Activated CD4-positive, CD25-positive, alpha-beta regulatory T cell treated with anti-CD3 and anti-CD28 coated beads, Interleukin-2, amount 50 U/mL, for 72 hours (primary cell): Measurements from ENCODE around the gene CCDC71.

Experiments
- DNase-seq: peaks from one replicate; pipeline ENCODE4 v3.0.0; 2021

Gene CCDC71

DNA sequence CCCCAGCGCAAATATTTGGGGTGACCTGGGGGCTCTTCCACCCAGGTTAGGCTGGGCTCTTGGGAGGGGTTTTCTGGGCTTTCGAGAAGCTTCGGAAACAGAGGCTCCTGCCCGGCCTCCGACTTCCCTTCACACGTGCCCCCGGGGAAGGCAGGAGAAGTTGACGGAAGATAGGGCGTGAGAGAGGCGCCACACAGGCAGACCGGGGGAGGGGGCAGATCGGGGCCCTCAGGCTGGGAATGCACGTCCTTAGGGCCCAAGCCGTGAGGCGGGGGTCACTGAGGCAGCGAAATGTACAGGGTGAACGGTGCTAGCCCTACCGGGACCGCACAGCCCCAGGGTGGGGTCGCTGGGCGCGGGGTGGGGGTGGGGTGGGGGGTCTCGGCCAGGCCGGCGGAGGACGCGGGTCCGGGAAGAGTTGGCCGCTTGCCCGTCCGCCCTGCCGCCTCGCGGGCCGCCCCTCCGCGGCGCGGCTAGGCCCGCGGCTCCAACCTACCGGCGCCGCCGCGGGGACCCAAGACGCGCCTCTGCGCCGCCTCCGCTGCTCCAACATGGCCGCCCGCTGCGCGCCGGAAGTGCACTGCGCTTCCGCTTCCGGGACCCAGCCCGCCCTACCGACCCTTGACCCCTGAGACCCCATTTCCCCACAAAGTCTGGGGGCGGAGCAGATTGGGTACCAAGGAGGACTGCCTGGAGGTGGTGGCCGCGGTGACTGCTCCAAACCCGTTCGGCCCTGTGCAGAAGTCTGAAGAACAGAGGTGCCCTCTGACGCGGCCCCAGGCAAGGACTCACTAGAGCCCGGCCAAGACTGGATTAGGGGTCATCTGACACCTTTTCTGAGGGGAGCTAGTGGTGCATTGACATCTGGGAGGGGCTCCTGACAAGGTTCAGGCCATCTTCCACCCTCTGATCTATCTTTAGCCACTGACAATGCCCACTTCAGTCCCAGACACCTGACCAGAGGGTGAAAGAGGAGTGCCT, at the start of gene CCDC71:
TSS of gene CCDC71 (minus strand) at position 561 of the 981 bp plus-strand sequence. CDS start 2,123 bp downstream, outside the sequence.
- DNase-seq = peak; percentile 84

DNA sequence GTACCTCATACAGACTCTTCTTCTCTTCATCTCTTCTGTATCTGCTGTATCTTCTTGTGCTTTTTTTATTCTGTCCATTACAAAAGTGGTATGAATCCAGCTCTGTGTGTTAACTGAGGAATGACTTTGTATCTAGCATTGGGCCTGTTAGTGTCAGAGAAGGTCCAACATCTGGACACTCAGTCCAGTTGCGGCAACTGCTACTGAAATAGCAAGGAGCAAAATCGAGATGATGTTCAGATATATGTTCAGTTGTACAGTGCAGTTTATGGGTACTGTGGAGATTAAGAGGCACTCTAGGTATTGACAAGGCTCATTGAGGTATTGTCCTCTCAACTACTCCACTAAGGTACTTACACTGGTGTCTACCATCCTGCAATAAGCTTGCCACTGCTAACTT, 47.9 kb upstream of the CCDC71 start:
- DNase-seq = no peak

DNA sequence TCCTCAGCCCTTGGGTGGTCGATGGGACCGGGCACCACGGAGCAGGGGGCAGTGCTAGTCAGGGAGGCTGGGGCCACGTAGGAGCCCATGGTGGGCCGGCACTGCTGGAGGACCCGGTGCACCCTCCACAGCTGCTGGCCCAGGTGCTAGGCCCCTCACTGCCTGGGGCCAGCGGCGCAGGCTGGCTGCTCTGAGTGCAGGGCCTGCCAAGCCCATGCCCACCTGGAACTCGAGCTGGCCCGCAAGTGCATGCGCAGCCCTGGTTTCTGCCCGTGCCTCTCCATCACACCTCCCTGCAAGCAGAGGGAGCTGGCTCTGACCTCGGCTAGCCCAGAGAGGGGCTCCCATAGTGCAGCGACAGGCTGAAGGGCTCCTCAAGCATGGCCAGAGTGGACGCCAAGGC, 47.4 kb upstream of the CCDC71 start:
- no peak for DNase-seq

DNA sequence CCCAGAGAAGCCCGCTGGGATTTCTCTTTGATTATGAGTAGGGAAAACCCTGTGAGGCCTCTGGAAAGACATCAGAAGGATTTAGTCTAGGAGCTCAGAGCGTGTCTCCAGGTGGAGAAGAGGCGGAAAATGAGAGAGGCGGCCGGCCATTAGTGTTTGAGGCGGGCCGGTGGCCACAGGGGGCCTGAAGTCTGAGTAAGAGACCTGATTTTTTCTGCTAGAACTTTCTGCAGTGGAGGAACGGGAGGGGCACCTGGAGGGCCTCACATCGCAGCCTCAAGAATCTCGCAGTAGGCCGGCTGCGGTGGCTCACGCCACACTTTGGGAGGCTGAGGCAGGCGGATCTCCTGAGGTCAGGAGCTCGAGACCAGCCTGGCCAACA, 33.8 kb upstream of the CCDC71 start:
- DNase-seq = no peak

DNA sequence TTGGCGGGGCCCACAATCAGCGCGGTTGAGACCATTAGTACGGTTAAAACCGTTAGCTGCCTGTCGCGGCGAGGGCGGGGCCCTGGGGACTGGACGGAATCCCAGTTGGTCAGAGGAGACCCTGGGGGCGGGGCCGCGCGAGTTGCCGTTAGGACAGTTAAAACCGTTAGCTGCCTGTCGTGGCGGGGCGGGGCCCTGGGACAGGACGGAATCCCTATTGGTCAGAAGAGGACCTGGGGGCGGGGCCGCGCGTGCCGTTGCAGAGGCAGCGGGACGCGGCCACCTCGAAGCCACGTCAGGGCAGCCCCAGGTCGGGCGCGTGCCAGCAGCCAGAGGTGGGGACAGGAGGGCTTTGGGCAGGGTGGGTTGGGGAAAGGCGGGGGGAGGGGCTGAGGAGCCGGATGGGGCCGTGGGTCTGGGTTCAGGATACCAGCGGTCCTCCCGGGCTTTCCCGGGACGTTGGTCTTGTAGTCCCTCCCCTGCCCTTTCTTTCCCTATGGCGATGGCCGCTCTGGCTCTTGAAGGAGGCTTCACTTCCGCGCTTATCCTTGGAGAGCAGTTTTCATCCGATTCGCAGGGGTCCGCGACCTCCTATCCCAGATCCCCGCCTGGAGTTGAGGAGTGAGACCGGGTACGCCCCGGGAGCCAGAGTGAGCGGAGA, 33.2 kb upstream of the CCDC71 start:
- DNase-seq = peak; percentile 42

DNA sequence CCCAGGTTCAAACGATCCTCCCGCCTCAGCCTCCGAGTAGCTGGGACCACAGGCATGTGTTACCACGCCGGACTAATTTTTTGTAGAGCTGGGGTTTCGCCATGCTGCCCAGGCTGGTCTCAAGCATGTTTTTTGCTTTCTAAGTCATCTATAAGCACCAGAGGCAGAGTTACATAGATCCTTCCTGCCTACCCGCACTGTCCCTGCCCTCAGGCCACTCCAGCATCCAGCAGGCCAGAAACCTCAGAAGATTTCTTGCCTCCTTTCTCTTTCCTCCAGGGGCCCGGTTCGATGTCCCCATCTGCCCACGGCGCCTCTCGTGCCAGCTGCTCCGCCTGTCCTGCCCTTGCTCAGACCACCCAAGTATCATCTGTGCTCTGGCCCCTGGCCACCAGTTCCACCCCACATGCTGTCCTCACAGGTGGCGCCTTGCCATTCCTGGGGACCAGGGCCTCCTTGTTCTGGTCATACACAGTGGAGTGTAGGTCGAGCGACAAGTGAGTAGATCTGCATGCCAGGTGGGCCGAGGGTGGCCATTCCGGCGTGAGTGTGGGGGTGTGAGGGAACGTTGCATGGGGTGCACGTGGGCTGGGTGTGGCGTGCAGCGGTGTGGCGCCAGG, 32.6 kb upstream of the CCDC71 start:
- no peak for DNase-seq

DNA sequence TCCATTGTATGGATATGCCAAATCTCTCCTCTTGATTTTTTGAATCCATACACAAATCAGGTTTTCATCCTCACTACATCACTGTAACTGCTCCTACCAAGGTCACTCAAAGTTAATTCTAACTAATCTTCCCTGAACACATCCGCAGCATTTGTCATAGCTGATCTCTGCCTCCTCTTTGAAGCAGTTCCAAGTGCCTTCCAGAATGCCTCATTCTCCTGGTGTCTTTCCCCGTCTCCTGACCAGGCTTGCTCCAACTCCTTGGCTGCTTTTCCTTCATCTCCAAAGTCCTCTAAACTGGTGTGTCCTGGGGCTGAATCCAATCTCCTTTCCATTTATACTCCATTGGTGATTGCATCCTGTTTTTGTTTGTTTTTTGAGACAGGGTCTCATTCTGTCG, 32.0 kb upstream of the CCDC71 start:
- no peak for DNase-seq

DNA sequence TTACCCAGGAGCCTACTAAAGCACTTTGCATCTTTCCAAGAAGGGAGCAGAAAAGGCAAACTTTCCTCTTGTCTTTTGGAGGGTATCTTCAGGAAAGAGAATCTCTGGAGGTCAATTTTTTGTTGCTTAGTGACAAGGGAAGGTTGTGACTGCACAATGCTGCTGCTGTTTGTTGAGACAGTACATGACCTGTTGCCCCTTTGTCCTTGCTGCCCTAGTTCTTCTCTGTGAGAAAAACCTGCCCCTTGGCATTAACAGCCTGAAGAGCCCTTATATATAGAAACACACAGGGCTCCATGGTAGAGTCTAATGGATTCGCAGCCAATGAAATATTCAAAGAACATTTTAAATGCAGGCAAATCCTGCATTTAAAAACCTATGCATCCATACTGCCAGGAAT, 25.6 kb upstream of the CCDC71 start:
- DNase-seq = no peak

DNA sequence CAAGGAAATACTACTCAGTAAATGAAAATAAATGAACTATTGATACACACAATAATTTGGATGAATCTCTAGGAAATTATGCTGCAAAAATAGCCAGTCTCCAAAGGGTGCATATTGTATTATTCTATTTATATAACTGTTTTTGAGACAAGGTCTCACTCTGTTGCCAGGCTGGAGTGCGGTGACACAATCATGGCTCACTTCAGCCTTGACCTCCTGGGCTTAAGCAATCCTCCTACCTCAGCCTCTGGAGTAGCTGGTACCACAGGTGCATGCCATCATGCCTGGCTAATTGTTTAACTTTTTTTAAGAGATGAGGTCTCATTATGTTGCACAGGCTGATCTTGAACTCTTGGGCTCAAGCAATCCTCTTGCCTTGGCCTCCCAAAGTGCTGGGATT, 17.7 kb upstream of the CCDC71 start:
- DNase-seq = no peak

DNA sequence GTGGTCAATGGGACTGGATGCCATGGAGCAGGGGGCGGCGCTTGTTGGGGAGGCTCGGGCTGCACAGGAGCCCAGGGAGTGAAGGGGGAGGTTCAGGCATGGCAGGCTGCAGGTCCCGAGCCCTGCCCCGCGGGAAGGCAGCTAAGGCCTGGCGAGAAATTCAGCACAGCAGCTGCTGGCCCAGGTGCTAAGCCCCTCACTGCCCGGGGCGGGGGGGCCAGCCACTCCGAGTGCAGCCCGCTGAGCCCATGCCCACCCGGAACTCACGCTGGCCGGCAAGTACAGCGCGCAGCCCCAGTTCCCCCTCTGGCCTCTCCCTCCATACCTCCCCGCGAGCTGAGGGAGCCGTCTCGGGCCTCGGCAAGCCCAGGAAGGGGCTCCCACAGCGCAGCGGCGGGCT, 16.6 kb upstream of the CCDC71 start:
- DNase-seq = no peak

DNA sequence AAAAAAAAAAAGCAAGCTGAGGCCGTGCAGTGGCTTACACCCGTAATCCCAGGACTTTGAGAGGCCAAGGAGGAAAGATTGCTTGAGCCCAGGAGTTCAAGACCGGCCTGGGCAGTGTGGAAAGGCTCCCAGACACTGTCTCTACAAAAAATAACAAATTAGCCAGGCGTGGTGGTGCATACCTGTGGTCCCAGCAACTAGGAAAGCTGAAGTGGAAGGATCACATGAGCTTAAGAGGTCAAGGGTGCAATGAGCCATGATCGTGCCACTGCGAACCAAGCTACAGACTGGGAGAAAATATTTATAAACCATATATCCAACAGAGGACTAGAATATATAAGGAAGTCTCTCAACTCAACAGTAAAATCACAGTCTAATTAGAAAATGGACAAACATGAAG, 15.2 kb upstream of the CCDC71 start:
- no peak for DNase-seq

DNA sequence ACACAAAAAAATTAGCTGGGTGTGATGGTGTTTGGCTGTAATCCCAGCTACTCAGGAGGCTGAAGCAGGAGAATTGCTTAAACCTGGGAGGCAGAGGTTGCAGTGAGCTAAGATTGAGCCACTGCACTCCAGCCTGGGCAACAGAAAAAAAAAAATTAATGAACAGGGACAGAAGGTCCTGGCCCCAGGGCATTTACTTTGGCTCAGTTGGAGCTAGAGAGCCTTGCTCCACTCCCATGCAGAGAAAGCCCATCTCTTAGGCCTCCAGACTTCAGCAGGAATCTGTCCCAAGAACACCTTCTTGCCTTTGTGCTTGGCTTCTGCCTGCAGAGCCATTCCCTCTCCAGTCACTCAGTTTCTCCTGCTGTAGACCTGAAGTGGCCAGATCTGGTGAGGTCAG, 14.0 kb upstream of the CCDC71 start:
- no peak for DNase-seq

DNA sequence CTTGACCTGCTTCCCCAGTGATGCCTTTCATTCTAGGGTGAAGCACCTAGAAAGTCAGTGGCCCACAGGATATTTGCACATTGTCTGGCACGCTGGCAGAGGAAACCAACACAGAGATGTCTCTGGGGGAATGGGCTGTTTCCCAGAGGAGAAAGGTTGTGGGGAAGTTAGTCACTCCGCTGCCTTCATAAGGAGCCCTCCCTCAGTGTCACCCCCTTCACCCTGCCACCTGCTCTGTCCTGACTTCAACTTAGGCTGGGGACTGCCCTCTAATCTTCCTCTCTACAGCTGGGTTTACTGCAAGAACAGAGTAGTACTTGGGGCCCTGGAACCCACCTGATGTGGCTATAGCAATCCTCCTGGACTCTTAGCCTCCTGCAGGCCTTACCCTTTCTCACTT, 10.9 kb upstream of the CCDC71 start:
- DNase-seq = no peak

DNA sequence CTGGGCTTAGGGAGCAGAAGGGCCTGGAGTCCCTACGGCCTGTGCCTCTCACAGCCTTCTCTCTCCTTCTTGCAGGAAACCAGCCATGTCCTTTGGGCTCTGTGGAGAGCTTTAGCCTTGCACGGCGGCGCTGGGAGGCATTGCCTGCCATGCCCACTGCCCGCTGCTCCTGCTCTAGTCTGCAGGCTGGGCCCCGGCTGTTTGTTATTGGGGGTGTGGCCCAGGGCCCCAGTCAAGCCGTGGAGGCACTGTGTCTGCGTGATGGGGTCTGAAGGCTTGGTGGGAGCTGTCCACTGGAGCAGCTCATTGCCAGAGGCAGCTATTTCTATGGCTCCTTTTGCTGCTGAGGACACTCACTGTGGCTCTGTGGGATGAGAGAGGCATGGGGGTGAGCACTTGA, 9.4 kb upstream of the CCDC71 start:
- no peak for DNase-seq

DNA sequence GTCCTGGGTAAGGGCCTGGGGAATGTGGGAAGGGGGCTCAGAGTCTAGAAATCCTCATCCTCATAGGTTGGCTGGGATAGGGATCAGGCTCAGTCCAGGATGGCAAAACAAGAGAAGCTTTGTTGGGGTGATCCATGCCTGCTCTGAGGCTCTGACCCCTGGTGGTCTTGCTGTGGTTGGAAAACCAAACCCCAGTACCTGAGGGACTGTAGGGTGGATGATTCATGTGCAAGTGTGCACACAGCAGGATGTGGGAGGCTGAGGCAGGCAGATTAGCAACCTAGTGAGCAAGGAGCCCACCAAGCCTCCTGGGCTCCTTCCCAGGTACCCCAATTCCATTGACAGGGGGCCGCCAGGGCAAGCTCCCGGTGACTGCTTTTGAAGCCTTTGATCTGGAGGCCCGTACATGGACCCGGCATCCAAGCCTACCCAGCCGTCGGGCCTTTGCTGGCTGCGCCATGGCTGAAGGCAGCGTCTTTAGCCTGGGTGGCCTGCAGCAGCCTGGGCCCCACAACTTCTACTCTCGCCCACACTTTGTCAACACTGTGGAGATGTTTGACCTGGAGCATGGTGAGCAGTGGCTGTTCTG, 8.4 kb upstream of the CCDC71 start:
- DNase-seq = no peak

DNA sequence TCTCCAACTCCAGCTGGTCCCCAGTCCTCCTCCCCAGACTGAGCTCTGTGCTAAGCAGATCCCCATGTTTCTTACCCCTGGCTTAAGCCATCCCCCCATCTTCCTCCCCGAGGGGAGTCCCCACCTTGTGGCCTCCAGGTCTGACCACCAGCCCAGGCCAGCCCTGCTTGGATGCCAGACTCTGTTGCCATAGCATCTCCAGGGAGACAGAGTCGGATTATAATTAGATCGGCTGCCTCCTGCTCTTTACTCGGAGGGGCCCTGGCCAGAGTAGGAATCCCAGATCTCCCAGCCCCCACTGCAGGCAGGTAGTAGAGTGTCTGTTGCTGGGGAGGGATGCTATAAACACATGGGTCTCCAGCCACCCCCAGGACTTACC, 7.7 kb upstream of the CCDC71 start:
- no peak for DNase-seq

DNA sequence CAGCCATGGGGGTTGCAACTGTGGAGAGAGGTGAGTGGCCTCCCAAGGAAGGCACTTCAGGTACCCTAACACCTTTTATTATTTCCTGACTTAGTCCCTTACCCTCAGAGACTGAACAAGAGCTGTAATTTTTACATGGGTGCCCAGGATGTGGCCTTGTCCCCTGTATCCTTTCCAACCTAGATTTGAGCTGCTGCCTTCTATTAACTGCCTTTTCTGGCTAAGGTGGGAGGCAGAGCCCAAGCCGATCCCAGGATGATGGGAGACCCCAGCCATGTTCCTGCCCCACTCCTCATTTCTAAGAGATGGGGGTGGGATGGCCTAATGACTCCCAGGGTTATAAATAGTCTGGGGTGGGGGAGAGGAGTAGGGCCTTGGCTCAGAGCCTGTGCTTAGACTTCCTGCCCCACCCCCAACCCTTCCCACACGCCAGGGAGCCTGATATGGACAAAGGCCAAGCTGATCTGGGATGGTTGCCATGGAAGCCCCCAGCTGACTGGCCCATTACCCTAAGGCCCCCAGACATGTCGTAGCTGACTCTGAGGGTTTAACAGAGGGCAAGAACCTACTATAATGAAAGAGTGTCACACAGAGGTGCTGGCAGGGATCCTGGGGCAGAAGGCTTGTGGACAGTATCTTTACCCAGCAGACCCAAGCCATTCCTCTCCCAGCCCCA, 7.1 kb upstream of the CCDC71 start:
- DNase-seq = no peak

DNA sequence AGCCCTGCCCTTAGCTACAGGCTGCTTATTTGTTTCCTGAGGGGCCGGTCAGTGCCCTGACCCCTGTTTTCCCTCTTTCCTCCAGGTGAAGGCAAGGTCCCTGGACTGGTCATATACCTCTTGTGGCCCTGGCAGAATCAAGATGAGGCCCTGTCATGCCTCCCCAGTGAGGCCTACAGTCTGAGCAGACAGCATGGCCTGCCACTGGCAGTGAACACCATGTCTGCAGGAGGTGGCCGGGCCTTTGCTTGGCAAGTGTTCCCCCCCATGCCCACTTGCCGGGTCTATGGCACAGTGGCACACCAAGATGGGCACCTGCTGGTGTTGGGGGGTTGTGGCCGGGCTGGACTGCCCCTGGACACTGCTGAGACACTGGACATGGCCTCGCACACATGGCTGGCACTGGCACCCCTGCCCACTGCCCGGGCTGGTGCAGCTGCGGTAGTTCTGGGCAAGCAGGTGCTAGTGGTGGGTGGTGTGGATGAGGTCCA, 6.5 kb upstream of the CCDC71 start:
- DNase-seq = no peak

DNA sequence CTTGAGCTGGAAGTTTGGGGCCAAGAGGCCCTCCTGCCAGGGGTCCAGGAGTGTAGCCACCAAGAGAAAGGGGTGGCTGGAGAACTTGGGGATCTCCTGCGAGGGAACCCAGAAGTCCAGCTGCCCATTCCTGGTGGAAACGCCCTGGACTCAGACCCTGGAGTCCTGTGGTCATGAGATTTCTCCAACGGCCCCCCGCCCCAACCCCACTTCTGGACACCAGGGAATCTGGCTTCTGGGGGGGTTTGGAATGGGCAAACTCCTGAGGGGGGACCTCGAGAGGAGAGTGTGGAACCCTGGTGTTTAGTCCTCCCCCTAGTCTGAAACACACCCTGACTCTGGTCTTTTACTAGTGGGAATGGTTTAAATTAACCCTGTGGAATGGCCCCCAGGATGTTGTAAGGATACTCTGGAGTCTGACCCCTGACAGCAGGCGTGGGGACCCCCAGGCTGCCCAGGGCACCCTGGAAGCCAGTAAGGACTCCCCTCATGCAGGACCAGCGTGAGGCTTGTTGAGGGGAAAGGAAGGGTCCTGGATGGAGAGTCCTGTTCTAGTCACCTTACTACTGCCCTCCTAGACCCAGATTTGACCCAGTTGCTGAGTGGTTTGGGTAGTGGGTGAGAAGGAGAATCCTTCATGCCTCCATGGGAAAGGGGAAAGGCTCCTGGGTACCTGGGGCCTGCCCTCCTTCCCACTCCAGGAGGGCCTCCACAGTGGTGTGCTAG, 5.8 kb upstream of the CCDC71 start:
- no peak for DNase-seq

DNA sequence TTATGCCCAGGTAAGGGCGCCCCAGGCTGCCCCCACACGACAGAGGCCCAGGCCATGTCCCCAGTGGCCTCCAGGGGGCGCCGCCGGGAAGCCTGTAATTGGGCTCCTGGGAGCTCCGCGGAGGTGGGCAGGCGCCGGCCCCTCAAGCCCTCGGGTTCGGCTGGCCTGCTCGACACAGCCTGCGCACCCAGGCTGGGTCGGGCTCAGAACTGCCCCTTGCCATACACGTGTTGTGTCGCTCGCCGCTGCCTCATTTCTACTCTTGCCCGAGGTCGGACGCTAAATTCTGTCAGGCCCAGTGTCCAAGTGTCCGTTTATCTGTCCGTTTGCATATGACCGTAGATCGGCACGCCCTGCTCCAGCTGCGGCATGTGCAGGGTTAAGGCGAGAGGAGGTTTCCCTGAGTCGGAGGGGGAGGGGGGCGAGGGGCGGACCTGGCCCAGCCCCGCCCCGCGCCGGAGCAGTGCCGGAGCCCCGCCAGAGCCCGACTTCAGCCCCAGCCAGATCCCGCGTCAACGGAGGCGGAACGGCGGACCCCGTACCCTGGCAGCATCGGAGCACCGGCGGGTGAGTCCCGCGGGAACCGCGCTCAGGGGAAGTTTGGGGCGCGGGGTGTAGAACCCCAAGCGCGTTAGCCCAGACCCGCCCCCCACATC, 5.1 kb upstream of the CCDC71 start, which contains the start of gene KLHDC8B:
TSS of gene KLHDC8B (plus strand) at position 480 of the 656 bp plus-strand sequence. CDS start 1,172 bp downstream, outside the sequence.
- DNase-seq = peak; percentile 89

DNA sequence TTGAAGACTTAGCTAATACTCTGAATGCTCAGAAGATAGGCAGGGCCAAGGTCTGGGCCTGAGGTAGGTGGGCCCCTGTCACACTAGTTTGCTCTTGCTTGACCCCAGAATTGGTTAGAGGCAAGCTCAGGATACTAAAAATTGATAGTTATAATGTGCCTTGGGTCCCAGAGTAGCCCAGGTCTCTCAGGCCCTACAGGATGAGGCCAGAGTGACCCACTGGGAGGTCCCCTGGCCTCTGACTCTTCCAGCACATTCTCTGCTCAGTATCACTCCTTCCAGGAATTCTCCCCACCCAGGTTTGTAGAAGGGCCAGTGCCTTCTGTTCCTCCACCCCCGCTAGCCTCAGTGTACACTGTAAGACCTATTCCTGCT, 4.6 kb upstream of the CCDC71 start:
- DNase-seq = no peak
